HG03575 (cell line): ENCODE measurements around the gene GHDC.
"Not testable (repeated sequence)": the region's sequence is repeated elsewhere in the genome, so short reads cannot be mapped to it uniquely, and the experiment has no call there.

ENCODE experiments used
- ATAC-seq: cut with Tn5 transposase; IDR thresholded peaks from one replicate; pipeline ENCODE4 v1.9.1; 2021; ENCODE audit not compliant: unreplicated experiment, insufficient number of reproducible peaks, low FRiP score; ENCODE audit errors: extremely low read depth

Gene GHDC

GRCh38 chr17:42186191-42186590 lies 8.1 kb downstream of the GHDC start:
- not testable (repeated sequence) for ATAC-seq

- no peak for ATAC-seq
Observed at GRCh38 chr17:42185621-42185930, 8.7 kb downstream of the GHDC start.

- ATAC-seq, result no peak
Observed at GRCh38 chr17:42184713-42185620, 9.3 kb downstream of the GHDC start, which contains the start of gene HCRT. TSS of gene HCRT (minus strand) at chr17:42185452. CDS start at chr17:42185365, 87 bp downstream.

GRCh38 chr17:42183741-42184711 lies 10.3 kb downstream of the GHDC start:
- ATAC-seq, result no peak

GRCh38 chr17:42182927-42183734 lies 11.2 kb downstream of the GHDC start:
- ATAC-seq, result no peak

GRCh38 chr17:42181851-42182207 lies 12.5 kb downstream of the GHDC start:
- no peak for ATAC-seq

GRCh38 chr17:42180922-42181850 lies 13.1 kb downstream of the GHDC start, which contains the start of gene KCNH4:
TSS of gene KCNH4 (minus strand) at chr17:42181142. CDS start at chr17:42180945, 197 bp downstream.
- ATAC-seq, result no peak

DNA sequence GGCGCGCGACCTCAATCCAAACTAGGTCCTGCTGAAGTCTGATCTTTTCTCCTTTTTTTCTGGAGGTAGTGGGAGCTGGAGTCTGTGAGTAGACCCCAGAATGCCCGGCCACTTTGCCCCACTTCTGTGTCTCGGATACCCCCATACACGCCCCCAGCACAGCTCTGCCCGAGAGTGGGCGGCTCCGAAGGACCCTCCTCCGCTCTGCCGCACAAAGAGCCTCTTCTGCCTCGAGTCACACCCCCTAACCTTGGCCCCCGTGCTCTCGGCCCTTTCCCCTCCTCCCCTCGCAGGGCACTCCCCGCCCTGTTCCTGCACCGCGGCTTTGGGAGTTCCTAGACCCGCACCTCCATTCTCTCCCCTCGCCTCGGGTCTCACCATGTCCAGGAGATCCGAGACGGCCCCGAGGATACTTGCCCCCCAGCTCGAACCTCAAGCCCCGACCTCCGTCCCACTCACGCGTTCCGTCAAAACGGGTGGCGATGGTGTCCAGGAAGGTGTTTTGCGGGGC lies 13.8 kb downstream of the GHDC start:
- no peak for ATAC-seq

GRCh38 chr17:42179911-42180410 lies 14.3 kb downstream of the GHDC start:
- ATAC-seq, result no peak

DNA sequence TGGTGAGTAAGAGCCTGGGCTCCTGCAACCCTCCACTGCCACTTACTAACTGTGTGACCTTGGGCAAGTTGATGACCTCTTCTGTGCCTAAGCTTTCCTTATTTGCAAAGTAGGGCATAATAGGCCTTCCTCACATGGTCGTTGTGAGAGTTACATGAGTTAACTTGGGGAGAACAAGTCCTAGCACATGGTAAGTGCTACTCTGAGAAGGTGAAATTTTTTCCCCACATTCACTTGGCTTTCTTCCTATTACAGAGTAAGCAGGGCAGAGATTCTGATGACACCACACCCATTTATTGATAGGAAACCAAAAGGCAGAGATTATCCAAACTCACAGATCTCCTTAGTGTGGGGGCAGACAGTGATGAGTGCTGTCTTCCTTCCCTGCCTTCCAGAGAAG lies 15.0 kb downstream of the GHDC start:
- no peak for ATAC-seq

- ATAC-seq, result no peak
Observed at GRCh38 chr17:42178817-42179216, 15.5 kb downstream of the GHDC start.

GRCh38 chr17:42177684-42178083 lies 16.6 kb downstream of the GHDC start:
- no peak for ATAC-seq

GRCh38 chr17:42174126-42174783 lies 20.0 kb downstream of the GHDC start:
- no peak for ATAC-seq

DNA sequence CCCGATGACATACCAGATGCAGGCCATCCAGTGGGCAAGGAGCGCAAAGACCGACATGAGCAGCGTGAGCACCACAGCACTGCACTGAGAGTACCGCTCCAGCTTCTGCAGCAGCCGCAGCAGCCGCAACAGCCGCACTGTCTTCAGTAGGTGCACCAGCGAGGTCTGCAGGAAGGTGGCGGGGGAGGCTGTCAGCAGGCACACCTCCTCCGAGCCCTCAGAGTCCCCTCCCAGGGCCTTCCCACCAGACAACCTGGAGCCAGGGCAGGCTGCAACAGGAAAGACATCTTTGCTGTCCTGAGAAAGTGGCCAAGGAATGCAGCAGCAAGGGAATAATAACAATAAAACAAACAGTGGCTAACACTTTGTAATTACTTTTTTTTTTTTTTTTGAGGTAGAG lies 22.5 kb downstream of the GHDC start:
- no peak for ATAC-seq

DNA sequence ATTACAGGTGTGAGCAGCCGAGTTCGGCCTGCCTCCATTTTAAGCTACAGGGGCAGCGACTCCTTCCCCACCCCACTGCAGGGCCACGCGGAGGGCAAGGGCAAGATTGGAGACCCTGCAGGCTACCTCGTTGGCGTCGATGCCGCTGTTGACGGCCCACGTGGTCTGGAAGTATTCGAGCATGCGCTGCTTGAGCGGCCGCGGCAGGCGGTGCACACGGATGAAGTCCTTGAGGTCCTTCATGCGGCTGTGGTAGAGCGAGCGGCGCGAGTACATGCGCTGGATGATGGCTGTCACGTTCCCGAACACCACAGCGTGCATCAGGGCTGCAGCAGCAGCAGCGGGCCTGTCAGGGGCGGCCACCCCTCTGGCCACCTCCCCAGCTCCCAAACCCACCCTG lies 24.9 kb downstream of the GHDC start:
- ATAC-seq, result no peak

DNA sequence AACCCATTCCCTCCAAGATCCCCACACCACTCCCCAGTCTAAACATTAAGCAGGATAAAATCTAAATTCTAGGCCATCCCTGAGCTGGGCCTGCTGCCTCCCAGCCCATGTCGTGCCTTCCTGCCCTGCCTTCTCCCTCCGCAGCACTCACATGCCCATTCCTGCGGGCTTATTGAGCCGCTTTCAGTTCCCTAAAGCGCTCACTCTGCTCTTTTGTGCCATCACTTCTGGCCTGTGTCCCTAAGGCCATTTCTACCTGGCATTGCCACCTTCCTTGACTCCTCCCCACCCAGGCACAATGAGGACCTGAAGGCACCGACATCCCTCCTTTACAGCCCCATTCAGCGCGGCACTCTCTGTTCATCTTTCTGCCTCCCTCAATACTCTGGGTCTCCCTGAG lies 26.5 kb downstream of the GHDC start:
- no peak for ATAC-seq

DNA sequence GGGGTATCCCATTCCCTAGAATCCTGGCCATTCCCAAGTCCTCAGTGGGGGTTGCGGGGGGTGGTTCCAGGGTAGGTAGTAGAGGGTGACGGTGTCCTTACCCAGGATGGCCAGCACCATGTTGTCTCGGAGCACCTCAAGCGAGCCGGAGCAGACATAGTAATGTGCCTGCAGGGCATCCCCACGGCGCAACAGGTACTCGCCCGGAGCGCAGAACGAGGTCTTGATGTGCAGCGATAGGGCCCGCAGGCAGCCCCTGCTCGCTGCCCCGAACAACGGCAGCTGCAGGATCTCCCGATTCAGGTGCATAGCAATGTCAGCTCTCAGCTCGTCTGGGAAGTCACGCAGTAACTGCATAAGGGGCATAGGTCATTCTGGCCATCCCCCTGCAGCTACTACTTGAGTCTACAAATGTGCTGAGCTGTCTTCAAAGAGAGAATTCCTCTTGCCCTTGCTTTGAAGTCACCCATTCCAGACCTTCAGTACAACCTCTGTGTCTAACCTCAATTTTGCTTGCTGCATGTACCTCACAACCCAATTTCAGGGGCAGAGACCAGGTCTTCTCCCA lies 28.0 kb downstream of the GHDC start:
- no peak for ATAC-seq
